Measurements from ENCODE around the gene EWSR1.
A peak's percentile ranks its signal among the peaks of the same experiment; 100 is the strongest.
"Not testable (repeated sequence)": the region's sequence is repeated elsewhere in the genome, so short reads cannot be mapped to it uniquely, and the experiment has no call there.

Gene EWSR1

GRCh38 chr22:29336751-29337490, 68.9 kb downstream of the EWSR1 start:
- H3K9me3 Mint-ChIP-seq, result no peaks in the 10 kb centered on the region
- H3K27ac Mint-ChIP-seq, result no peak overlapping the region
- no peak for DNase-seq
- ATAC-seq, result no peak
- H3K27me3 Mint-ChIP-seq, result no peaks in the 10 kb centered on the region
- no peaks in the 10 kb centered on the region for H3K4me1 Mint-ChIP-seq
- H3K4me3 Mint-ChIP-seq, result no peak overlapping the region
- peaks cover 24% of the 10 kb centered on the region for H3K36me3 Mint-ChIP-seq (ENCODE audit: low read depth)

GRCh38 chr22:29337631-29338284, 69.7 kb downstream of the EWSR1 start:
- no peak for ATAC-seq
- no peak overlapping the region for H3K27ac Mint-ChIP-seq
- no peak for DNase-seq
- no peaks in the 10 kb centered on the region for H3K4me1 Mint-ChIP-seq
- peaks cover 30% of the 10 kb centered on the region for H3K36me3 Mint-ChIP-seq (ENCODE audit: low read depth)
- no peaks in the 10 kb centered on the region for H3K27me3 Mint-ChIP-seq
- no peak overlapping the region for H3K4me3 Mint-ChIP-seq
- H3K9me3 Mint-ChIP-seq, result no peaks in the 10 kb centered on the region

GRCh38 chr22:29338398-29338797, 70.3 kb downstream of the EWSR1 start:
- ATAC-seq (no peak), DNase-seq (no peak)
- Mint-ChIP-seq H3K4me3 (no peak overlapping the region), H3K36me3 (ENCODE audit: low read depth) (peaks cover 31% of the 10 kb centered on the region), H3K27ac (no peak overlapping the region), H3K27me3 (no peaks in the 10 kb centered on the region), H3K4me1 (no peaks in the 10 kb centered on the region), H3K9me3 (no peaks in the 10 kb centered on the region)

GRCh38 chr22:29339381-29340235, 71.5 kb downstream of the EWSR1 start:
- no peaks in the 10 kb centered on the region for H3K4me1 Mint-ChIP-seq
- H3K4me3 Mint-ChIP-seq, result no peak overlapping the region
- H3K27ac Mint-ChIP-seq, result no peak overlapping the region
- ATAC-seq (no peak), DNase-seq (no peak)
- H3K27me3 Mint-ChIP-seq, result no peaks in the 10 kb centered on the region
- peaks cover 34% of the 10 kb centered on the region for H3K36me3 Mint-ChIP-seq (ENCODE audit: low read depth)
- no peaks in the 10 kb centered on the region for H3K9me3 Mint-ChIP-seq

GRCh38 chr22:29340566-29340965, 72.5 kb downstream of the EWSR1 start:
- ATAC-seq (no peak), DNase-seq (no peak)
- Mint-ChIP-seq H3K36me3 (ENCODE audit: low read depth) (peaks cover 38% of the 10 kb centered on the region), H3K27me3 (no peaks in the 10 kb centered on the region), H3K27ac (no peak overlapping the region), H3K9me3 (no peaks in the 10 kb centered on the region), H3K4me1 (no peaks in the 10 kb centered on the region), H3K4me3 (no peak overlapping the region)

- Mint-ChIP-seq H3K27ac (no peak overlapping the region), H3K27me3 (no peaks in the 10 kb centered on the region), H3K36me3 (ENCODE audit: low read depth) (peaks cover 35% of the 10 kb centered on the region), H3K9me3 (no peaks in the 10 kb centered on the region), H3K4me1 (no peaks in the 10 kb centered on the region), H3K4me3 (no peak overlapping the region)
- no peak for DNase-seq
- no peak for ATAC-seq
These were observed 73.2 kb downstream of the EWSR1 start for GRCh38 chr22:29341056-29341848.

GRCh38 chr22:29341849-29342127, 73.7 kb downstream of the EWSR1 start:
- ATAC-seq (no peak), DNase-seq (no peak)
- Mint-ChIP-seq H3K4me3 (no peak overlapping the region), H3K9me3 (no peaks in the 10 kb centered on the region), H3K27ac (no peak overlapping the region), H3K36me3 (ENCODE audit: low read depth) (peaks cover 36% of the 10 kb centered on the region), H3K27me3 (no peaks in the 10 kb centered on the region), H3K4me1 (no peaks in the 10 kb centered on the region)

GRCh38 chr22:29342177-29342576, 74.1 kb downstream of the EWSR1 start:
- H3K4me3 Mint-ChIP-seq, result no peak overlapping the region
- no peaks in the 10 kb centered on the region for H3K27me3 Mint-ChIP-seq
- DNase-seq, result no peak
- no peak overlapping the region for H3K27ac Mint-ChIP-seq
- no peak for ATAC-seq
- peaks cover 34% of the 10 kb centered on the region for H3K36me3 Mint-ChIP-seq (ENCODE audit: low read depth)
- no peaks in the 10 kb centered on the region for H3K4me1 Mint-ChIP-seq
- no peaks in the 10 kb centered on the region for H3K9me3 Mint-ChIP-seq

GRCh38 chr22:29342577-29343312, 74.7 kb downstream of the EWSR1 start:
- Mint-ChIP-seq H3K27me3 (no peaks in the 10 kb centered on the region), H3K36me3 (ENCODE audit: low read depth) (peaks cover 38% of the 10 kb centered on the region), H3K27ac (no peak overlapping the region), H3K9me3 (no peaks in the 10 kb centered on the region), H3K4me1 (no peaks in the 10 kb centered on the region), H3K4me3 (no peak overlapping the region)
- DNase-seq (no peak), ATAC-seq (peak; percentile 17)

- Mint-ChIP-seq H3K36me3 (ENCODE audit: low read depth) (peaks cover 42% of the 10 kb centered on the region), H3K27me3 (no peaks in the 10 kb centered on the region), H3K27ac (no peak overlapping the region), H3K4me3 (no peak overlapping the region), H3K9me3 (no peaks in the 10 kb centered on the region), H3K4me1 (no peaks in the 10 kb centered on the region)
- ATAC-seq, result peak; percentile 9
- no peak for DNase-seq
These were observed 75.3 kb downstream of the EWSR1 start for GRCh38 chr22:29343313-29343805.

GRCh38 chr22:29344137-29344536, 76.1 kb downstream of the EWSR1 start:
- no peak for DNase-seq
- Mint-ChIP-seq H3K4me1 (no peaks in the 10 kb centered on the region), H3K9me3 (no peaks in the 10 kb centered on the region), H3K36me3 (ENCODE audit: low read depth) (peaks cover 42% of the 10 kb centered on the region), H3K27ac (no peak overlapping the region), H3K4me3 (no peak overlapping the region), H3K27me3 (no peaks in the 10 kb centered on the region)
- ATAC-seq, result no peak

GRCh38 chr22:29344889-29345288, 76.8 kb downstream of the EWSR1 start:
- H3K27ac Mint-ChIP-seq, H3K4me1 Mint-ChIP-seq, H3K9me3 Mint-ChIP-seq, H3K4me3 Mint-ChIP-seq, ATAC-seq, H3K27me3 Mint-ChIP-seq, DNase-seq: not testable (repeated sequence)
- peaks cover 47% of the 10 kb centered on the region for H3K36me3 Mint-ChIP-seq (ENCODE audit: low read depth)

GRCh38 chr22:29345932-29346331, 77.9 kb downstream of the EWSR1 start:
- Mint-ChIP-seq H3K9me3 (no peaks in the 10 kb centered on the region), H3K36me3 (ENCODE audit: low read depth) (peaks cover 46% of the 10 kb centered on the region), H3K4me3 (no peak overlapping the region), H3K4me1 (no peaks in the 10 kb centered on the region), H3K27ac (no peak overlapping the region), H3K27me3 (no peaks in the 10 kb centered on the region)
- no peak for DNase-seq
- no peak for ATAC-seq

GRCh38 chr22:29346659-29347058, 78.6 kb downstream of the EWSR1 start:
- Mint-ChIP-seq H3K4me1 (no peaks in the 10 kb centered on the region), H3K4me3 (no peak overlapping the region), H3K9me3 (no peaks in the 10 kb centered on the region), H3K27ac (no peak overlapping the region), H3K27me3 (no peaks in the 10 kb centered on the region), H3K36me3 (ENCODE audit: low read depth) (peaks cover 53% of the 10 kb centered on the region)
- no peak for ATAC-seq
- no peak for DNase-seq

Measured in activated naive CD8-positive, alpha-beta T cell treated with anti-CD3 and anti-CD28 coated beads, Interleukin-2, amount 50 U/mL, for 24 hours (primary cell).